HG03442 (cell line): ENCODE results near the gene SCN5A.

ENCODE experiments used
- ATAC-seq: cut with Tn5 transposase; IDR thresholded peaks from one replicate; pipeline ENCODE4 v1.9.1; 2021; ENCODE audit warnings: mild to moderate bottlenecking, moderate library complexity; ENCODE audit not compliant: unreplicated experiment

The SCN5A gene

GRCh38 chr3:38563886-38564270 lies 85.6 kb downstream of the SCN5A start:
- no peak for ATAC-seq

- ATAC-seq, result no peak
These were observed 86.2 kb downstream of the SCN5A start for GRCh38 chr3:38563070-38563885.

- no peak for ATAC-seq
These were observed 87.0 kb downstream of the SCN5A start for GRCh38 chr3:38562467-38562925.

GRCh38 chr3:38561746-38562466 lies 87.6 kb downstream of the SCN5A start:
- ATAC-seq, result no peak

- ATAC-seq, result no peak
These were observed 88.3 kb downstream of the SCN5A start for GRCh38 chr3:38560996-38561717.

- ATAC-seq, result no peak
These were observed 89.2 kb downstream of the SCN5A start for GRCh38 chr3:38560284-38560683.

GRCh38 chr3:38558864-38559263 lies 90.6 kb downstream of the SCN5A start:
- ATAC-seq, result no peak

- no peak for ATAC-seq
These were observed 92.7 kb downstream of the SCN5A start for GRCh38 chr3:38556640-38557358.

- no peak for ATAC-seq
These were observed 93.6 kb downstream of the SCN5A start for GRCh38 chr3:38555926-38556325.

GRCh38 chr3:38555149-38555840 lies 94.2 kb downstream of the SCN5A start:
- no peak for ATAC-seq

- ATAC-seq, result no peak
These were observed 95.2 kb downstream of the SCN5A start for GRCh38 chr3:38554127-38554827.

- ATAC-seq, result no peak
These were observed 96.4 kb downstream of the SCN5A start for GRCh38 chr3:38553071-38553470.

GRCh38 chr3:38552364-38552763 lies 97.1 kb downstream of the SCN5A start:
- no peak for ATAC-seq

GRCh38 chr3:38551026-38551832 lies 98.3 kb downstream of the SCN5A start:
- ATAC-seq, result no peak

GRCh38 chr3:38549957-38550840 lies 99.3 kb downstream of the SCN5A start:
- no peak for ATAC-seq

- ATAC-seq, result no peak
These were observed 100.0 kb downstream of the SCN5A start for GRCh38 chr3:38549486-38549885.

GRCh38 chr3:38549082-38549481 lies 100.4 kb downstream of the SCN5A start:
- ATAC-seq, result no peak
